Superior temporal gyrus (tissue), 1 donor: ENCODE data around the gene HTRA2.
"Not testable (repeated sequence)": the region's sequence is repeated elsewhere in the genome, so short reads cannot be mapped to it uniquely, and the experiment has no call there.

Experiments used
- DNase-seq: peaks from one replicate; pipeline ENCODE4 v3.0.0-alpha.2; 2016; ENCODE audit errors: extremely low spot score

Gene HTRA2

DNA sequence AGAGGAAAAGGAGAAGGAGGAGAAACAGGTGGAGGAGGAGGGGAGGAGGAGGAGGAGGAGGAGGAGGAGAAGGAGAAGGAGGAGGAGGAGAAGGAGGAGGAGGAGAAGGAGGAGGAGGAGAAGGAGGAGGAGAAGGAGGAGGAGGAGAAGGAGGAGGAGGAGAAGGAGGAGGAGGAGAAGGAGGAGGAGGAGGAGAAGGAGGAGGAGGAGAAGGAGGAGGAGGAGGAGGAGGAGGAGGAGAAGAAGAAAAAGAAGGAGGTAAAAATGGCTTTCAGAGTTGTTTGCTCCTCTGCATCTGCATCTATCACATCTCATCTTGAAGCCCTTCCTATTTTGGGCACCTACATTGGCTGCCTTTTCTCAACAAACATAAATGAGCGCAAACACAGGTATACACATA is 31.3 kb downstream of the HTRA2 start:
- DNase-seq, result not testable (repeated sequence)

DNA sequence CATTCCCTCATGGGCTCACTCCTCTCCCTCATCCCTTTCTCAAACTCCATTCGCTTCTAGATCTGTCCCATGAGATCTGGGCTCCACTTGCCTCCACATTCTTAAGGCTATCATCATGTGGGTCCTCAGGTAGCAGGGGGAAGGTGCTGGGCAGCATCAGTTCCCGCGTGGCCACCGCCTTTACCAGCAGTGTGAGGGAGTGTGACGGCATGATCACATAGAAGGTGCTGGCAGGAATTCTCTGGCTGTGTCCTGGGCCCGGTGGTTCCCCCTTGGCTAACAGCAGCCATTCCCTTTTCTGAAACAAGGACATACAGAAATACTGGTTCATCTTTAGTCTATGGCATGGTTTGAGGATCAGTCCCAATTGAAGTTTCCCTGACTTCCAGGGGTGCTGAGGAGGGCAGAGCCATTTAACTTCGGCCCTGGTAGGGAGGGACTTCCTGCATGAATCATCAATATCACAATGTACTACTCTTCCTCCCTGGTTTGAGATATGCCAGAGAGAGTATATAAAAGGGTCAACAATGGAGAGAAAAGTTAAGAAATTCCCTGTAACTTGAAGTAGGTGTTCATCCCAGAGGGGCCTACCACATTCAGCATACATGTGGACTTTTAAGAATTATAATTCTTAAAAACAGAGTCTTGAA is 32.5 kb downstream of the HTRA2 start:
- no peak for DNase-seq

DNA sequence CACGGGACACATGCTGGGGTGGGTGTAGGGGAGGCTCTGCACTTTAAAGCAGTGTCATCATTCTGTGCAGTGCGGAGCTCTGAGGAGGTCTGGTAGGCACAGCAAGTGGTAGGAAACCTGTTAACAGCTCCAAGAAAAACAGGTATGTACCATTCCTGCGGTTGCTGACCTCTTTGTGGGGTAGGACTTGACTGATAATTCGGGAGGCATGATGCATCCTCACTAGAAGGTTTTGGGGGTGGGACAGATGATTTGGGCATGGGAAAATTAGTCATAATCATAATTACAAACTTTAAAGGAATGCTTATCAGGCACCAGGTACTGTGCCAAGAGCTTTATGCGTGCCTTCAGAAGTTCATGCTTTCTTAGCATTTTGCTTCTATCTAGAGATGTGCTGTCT is 34.5 kb downstream of the HTRA2 start:
- no peak for DNase-seq

GRCh38 chr2:74566076-74566753 is 36.5 kb downstream of the HTRA2 start:
- DNase-seq, result no peak

DNA sequence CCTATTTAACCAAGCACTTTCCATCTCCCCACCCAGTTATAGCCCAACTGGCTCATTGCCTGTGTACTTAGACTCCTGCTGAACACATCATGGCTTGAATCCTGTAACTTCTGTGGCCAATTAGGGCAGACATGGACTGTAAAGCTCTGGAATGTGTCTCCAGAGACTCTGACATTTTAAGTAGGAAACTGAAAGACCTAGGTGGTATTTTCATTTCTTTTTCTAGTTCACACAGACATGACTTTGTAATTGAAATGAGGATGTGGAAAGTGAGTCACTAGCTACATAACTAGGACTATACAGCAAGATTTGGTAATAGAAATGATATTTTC is 37.0 kb downstream of the HTRA2 start:
- no peak for DNase-seq

- no peak for DNase-seq
These were observed 38.1 kb downstream of the HTRA2 start for GRCh38 chr2:74567881-74568280.

GRCh38 chr2:74569686-74570085 is 40.0 kb downstream of the HTRA2 start:
- DNase-seq, result no peak

DNA sequence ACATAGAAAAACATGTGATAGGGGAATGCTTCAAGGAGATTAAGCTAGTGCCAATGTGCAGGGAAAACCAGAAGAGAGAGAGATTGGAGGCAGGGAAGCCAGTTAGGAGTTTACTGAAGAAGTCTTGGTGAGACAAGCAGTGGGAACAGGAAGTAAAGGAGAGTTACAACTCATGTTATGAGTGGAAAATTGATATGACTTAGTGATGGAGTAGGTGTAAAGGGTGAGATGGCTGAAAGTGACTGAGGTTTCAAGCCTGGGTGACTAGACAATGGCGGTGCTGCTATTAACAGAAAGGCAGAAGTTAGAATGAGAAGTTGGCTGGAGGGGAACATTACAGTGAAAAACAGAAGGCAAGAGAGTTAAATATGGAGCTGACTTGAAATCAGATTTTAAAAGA is 41.3 kb downstream of the HTRA2 start:
- no peak for DNase-seq

DNA sequence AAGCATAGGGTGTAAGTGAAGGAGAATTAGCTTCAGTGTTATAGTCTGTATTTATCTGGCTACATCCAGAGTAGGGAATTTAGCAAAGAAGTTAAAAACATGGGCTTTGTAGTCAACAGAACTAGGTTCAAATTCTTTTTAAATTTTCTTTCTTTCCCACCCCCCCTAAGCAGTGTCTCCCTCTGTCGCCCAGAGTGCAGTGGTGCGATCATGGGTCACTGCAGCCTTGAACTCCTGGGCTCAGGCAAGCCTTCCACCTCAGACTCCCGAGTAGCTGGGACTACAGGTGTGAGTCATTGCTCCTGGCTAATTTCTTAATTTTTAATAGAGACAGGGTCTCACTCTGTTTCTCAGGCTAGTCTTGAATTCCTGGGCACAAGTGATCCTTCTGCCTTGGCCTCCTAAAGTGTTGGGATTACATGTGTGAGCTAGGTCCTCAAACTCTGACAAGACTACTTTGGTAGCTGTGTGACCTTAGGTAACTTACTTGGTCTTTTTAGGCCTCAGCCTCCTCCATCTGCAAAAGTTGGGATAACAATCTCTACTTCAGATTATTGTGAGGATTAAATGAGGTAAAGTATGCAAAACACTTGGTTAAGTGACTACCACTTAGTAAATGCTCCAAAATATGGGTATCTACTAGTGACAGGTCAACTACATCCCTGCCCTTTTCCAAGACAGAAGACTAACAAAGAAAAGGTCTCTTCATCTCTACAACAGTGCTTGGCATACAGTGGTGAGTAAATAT is 42.6 kb downstream of the HTRA2 start:
- DNase-seq, result no peak

- no peak for DNase-seq
These were observed 44.2 kb downstream of the HTRA2 start for GRCh38 chr2:74573747-74574562.

DNA sequence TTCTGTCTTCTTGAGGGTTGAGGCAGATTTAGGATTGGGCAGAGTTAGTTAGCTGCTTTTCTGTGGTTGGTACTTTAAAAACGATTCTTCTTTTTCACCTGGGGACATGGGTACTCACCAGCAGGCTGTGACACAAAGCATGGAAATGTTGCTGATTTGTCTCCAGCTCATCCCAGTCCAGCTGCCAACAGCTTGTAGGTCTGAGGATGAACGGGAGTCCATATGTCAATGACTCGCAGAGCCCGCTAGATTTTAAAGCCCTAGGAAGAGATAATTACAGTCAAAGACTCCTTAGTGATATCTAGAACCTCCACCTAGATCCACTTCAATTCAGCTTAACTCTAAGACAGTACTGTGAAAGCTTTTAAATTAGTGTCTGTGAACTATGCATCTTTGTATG is 45.6 kb downstream of the HTRA2 start:
- DNase-seq, result no peak

DNA sequence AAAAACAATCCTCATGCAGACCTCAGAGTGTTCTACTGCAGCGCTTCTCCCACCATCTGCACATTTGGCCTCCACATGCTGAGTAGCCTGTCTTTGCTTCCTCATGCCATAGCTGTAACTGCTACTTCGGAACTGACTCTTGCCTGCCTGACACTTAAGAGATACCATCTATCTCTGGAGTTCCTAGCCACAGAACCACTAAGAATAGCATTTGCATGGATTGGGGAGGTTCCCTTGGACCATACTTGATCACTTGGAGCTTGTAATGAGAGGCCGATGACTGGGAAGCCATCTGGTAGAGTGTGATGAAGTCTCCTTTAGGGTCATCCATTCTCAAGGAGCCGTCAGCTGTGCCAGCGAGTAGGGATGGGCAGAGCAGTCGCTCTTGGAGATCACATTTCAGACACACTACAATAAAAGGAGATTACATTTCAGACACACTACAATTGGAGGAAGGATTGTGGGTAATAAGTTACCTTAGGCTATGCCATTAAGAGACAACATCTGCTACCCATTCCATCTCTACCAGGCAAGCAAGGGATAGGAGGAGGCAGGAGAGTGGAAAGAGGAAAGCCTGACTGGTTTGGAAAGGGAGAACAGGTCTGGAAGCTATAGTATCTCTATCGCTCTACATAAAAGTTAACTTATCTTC is 46.6 kb downstream of the HTRA2 start:
- no peak for DNase-seq

DNA sequence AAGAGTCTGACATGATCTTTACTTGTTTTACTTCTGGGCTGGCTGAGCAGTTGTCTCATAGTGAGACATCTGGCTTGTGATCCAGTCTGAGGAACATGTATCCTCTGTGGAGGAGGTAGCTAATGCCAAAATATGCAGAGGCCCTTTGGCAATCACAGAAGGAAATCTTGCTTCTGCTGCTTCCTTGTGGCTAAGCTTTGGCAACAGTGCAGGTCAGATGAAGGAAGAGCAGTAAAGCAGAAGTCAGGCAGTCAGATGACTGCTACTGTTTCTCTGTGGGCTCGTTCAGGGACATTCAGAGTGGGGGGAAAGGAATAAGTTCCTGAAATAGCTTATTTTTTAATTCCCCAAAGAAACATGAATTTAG is 47.1 kb downstream of the HTRA2 start:
- DNase-seq, result peak; percentile 40

- DNase-seq, result no peak
These were observed 47.7 kb downstream of the HTRA2 start for GRCh38 chr2:74577448-74577847.

- no peak for DNase-seq
These were observed 48.7 kb downstream of the HTRA2 start for GRCh38 chr2:74578408-74578807.

DNA sequence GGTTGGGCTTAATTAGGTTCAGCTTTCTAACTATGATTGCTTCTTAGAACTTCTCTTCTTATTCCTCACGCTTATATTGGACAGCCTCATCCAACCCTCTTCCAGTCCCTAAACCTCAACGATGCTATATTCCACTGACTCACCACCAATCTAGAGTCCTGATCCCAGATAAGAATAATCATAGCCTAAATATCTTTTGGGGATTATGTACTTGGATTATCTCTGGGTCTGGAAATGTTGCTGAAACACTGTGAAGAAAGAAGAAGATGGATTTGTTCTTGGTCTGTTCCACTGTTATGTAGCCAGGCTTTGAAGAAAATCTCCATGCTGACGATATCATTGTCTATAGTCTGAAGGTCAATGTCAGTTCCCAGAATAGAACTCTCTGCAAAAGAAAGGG is 51.7 kb downstream of the HTRA2 start:
- no peak for DNase-seq

GRCh38 chr2:74582184-74582583 is 52.5 kb downstream of the HTRA2 start:
- DNase-seq, result no peak
